ENCODE results near the gene KIF21B. TPM values are rescaled to one million over a fixed set of nuclear protein-coding genes. Genes with fewer than 3 reads are reported as not detected.

The KIF21B gene
- total RNA-seq, 1 donor from 2014 or later = 1.3 TPM

DNA sequence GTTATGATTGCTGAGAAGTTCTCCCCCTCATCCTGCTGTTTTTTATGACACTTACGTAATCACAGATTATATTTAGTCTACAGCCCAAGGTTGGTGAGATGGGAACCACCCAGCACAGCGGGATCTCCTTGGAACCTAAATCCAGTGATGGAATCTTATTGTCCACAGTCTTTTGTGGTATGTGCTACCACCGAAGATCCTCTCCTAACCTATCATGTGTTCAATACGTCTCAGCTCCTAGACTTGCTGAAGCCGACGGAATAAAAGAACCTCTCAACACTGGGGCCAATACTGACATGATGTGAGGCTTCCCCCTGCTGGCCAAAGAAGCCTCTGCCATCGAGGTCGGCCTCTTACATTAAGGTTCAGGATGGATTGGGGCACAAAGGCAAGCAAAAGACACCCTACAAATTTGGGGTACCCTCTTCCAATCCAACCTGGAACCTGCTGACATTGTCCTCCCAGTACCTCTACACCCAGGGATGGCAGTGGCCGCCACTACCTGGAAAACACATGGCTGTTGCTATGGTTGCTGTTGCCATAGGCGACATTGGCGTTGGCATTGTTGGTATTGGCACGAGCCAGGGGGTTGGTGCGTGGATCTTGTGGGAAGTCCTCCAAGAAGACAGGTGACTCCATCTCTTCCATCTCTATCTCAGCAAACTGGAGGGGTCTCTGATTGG, 19.4 kb upstream of the KIF21B start:
- DNase-seq (ENCODE audit: low read depth) = peak; percentile 65

DNA sequence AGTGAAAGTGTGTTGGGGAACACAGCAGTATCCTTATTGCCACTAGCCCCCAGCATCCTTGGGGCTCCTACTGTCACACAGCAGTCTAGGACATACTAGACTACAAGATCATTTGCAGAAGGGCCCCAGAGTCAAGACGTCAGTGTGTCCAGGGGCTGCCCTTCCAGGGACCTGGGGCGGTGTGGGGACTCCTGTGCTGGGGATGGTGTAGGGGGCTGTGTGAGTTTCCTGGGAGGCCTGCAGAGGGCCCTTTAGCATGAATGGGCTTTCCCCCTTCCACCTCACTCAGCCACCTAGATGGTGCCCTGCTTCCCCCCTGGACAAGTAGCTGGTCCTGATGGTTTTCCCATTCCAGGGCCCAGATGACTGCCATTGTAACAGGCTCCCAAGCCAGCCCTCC, 17.5 kb upstream of the KIF21B start:
- no peak for DNase-seq (ENCODE audit: low read depth)

DNA sequence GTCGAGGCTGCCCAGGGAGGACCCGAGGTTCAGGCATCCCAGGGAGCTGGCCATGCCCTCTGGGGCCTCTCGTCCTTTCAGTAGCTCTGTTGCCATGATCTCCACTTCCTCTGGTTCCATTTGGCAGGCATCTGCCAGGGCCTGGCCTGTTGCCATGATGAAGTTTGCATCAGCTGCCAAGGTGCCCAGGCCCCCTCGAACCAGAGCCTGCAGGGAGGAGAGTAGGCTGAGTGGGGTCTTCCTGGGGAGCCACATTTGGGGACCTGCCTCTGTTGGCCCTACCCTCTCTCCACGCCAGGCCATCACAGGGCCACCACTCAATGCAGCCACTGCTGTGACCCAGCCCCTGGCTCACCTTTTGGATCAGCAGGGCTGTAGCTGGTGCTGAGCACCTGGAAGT, 16.4 kb upstream of the KIF21B start:
- no peak for DNase-seq (ENCODE audit: low read depth)

DNA sequence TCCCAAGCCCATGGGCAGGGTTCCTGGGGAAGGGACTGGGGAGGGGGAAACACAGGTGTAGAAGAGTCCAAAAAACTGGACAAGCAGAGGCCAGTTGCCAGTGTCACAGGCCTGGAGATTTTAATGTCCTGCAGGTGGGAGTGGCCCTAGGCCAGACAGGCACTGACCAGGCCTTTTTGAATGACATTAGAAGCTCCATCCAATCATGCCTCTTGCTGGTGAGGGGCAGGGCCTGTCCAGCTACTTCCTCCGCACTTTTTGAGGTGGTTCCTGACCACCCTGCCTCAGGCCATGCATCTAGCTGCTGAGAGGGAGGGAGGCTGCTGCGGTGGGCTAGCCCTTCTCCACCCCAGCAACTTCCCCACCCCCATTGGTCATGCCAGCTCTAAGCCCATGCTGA, 15.9 kb upstream of the KIF21B start:
- DNase-seq (ENCODE audit: low read depth) = no peak

DNA sequence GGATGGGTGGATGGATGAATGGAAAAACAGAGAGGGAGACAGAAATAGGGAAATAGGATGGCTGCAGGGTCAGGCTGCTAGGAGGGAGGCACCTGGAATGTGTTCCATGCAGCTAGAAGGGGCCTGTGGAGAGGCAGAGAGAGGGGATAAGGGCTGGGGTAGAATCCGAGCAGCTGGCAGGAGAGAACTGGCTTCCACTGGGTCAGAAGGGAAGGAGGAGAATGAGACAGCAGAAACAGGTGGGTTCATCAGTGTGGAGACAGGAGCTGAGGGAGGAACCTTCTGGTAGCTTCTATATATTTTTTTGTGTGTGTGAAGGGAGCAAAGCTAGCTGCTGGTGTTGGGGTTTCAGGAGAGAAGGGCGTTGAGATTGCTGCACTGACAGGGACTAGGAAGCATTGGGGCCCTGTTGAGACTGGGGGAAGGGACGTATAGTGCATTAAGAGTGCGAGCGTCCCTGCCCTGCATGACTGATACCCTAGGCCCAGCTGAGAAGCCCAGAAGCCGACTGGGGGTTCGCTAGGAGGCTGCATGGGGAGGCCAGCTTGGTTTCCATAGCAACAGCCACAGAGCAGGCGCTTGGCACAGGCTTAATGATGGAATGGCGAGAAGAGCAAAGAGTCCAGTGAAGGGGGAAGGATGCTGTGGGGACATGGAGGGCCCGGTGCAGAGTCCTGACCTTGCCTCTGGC, 14.8 kb upstream of the KIF21B start:
- no peak for DNase-seq (ENCODE audit: low read depth)

DNA sequence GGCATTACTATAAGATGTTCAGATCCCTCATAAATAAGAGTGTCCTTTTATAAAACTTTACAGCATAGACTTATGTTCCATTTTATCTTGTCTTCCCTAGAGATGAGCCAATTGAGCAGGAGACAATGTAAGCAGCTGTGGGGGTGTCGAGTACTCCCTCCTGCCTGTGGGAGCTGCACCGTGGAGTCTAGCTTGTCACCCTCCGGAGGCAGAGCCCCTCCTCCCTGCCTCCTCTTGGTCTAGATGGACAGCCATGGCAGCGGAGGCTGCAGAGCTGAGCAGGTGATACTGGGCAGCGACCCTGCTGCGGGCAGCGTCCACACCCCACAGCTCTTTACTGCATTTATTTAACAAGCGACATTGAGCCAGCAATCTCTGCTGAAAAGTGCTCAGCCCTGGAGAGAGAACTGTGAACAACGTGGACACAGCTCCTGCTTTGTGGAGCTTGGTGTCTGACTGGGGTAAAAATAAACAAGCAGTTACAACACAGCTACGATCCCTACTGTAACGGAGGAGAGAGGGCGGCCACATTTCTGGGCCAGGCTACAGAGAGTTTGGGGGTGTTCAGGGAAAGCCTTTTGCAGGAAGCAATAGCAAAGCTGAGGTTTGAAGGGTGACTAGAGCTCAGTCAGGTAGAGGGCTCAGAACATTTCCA, 12.8 kb upstream of the KIF21B start:
- DNase-seq (ENCODE audit: low read depth) = no peak

DNA sequence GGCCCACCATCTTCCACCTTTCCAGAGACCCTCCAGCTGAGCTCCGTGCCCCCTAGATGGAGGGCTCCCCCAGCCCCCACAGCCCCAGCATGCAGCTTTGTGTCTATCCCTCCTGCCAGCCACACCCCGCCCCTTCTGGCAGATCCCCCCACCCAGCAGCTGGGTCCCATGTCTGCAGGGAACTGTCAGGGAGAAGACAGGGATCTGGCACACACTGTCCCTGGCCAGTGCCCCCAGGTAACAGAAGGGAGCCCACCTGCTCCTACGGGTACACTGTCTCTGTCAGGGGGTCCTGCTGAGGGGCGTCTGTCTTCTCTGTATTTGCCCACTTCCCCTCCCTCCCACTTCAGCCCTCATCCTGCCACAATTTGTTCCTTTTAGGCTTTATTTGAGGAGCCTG, 11.2 kb upstream of the KIF21B start:
- no peak for DNase-seq (ENCODE audit: low read depth)

DNA sequence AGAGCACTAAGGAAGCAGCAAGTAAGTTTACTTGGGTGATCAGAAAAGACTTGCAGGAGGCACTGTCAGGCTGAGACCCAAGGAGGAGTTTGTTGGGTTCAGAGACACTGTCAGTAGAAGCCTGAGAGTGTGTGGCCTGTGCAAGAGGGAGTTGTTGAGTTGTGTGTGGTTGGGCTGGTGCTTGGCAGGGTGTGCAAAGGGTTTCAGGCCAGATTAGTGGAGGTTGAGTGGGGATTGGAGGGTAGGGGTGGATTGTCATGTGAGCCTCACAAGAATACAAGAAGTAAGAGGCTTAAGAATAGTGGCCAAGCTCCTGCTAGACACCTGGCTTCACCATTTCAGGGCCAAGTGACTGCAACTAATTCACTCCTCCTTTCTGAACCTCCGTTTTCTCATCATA, 8.9 kb upstream of the KIF21B start:
- DNase-seq (ENCODE audit: low read depth) = no peak

DNA sequence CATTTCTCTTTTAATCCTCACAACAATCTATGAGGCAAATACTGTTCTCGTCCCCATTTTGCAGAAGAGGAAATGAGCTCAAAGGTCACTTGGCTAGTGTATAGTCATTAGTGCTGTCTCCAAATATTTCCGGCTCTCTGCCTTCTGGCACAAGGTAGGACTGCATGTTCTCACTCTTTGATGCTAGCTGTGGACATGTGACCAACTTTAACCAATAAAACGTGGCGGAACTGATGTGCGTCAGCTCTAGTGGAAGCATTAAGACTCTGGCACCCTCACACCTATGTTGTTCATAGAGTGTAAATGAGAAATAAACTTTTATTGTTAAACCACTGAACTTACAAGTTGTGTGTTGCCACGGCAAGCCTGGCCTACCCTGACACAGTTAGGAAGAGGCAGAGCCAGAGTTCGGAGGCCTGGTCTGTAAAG, 5.0 kb upstream of the KIF21B start:
- peak; percentile 21 for DNase-seq (ENCODE audit: low read depth)

DNA sequence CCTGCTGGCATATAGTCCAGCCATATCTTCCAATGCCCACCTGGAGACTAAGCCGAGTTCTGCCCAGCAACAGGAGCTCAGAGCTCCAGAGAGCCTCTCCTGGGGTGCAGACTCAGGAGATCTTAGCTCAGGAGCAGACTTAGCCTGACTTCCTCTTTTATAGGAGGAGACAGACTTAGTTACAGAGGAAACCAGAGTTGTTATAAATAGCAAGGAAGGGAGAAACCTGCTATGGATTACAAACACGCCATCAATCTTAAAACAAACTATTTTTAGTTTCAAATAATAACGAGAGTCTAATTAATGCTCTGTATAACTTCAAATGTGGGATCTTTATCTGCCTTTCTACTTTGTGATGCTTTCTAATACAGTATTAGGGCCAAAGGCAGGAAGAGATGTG, 3.3 kb upstream of the KIF21B start:
- DNase-seq (ENCODE audit: low read depth) = no peak

DNA sequence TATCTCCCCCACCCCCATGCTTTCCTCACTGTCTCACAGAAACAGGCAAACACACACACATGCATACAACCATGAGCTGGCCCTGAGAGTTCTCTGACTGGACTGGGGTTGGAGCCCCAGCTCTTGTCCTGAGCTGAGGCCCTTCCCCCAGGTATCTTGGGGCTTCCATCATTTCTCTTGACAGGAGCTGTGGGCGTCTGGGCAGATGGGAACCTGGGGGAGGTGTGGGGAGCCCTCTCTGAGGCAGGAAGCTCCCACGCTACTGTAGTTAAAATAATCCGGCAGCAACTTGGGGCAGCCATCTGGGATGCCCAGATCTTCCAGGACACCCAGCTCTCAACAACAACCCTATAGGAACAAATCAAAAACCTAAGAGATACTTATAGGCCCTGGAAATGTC, 2.7 kb upstream of the KIF21B start:
- no peak for DNase-seq (ENCODE audit: low read depth)

DNA sequence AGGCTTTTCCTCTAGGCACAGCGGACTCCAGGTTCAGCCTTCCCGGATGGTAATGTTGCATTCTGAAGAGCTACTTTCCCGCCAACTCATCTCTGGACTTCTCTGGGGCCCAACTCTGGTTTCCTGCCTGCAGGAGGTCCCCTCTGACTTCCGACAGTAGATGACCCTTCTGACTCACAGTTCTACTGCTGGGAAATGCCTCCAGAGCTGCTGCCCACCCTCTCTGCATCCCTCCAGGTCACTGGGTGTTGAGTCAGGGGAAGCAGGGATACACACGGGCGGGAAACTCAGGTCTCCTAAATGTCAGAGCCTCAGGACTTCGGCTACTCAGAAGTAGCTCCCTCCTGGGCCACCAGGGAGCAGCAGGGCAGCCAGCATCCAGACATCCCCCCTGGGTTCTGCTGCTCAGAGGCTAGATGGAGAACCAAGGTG, 2.1 kb upstream of the KIF21B start:
- peak; percentile 76 for DNase-seq (ENCODE audit: low read depth)

DNA sequence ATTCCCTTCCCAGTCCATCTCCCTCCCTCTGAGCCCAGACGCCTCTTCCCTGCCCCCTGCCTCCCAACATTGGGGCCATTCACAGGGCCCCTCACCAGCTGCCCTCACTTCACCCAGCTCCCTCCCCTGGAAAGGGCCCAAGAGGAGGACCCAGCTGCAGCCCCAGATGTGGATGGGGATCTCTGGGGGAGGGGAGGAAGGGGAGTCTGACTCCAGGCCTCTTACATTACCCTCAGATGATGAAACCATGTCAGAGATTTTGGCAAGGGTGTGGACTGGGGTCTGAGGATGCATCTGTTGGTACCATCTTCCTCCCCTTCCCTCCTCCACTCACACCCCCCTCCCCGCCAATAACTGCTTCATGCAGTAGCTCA, 1.1 kb upstream of the KIF21B start:
- DNase-seq (ENCODE audit: low read depth) = no peak

DNA sequence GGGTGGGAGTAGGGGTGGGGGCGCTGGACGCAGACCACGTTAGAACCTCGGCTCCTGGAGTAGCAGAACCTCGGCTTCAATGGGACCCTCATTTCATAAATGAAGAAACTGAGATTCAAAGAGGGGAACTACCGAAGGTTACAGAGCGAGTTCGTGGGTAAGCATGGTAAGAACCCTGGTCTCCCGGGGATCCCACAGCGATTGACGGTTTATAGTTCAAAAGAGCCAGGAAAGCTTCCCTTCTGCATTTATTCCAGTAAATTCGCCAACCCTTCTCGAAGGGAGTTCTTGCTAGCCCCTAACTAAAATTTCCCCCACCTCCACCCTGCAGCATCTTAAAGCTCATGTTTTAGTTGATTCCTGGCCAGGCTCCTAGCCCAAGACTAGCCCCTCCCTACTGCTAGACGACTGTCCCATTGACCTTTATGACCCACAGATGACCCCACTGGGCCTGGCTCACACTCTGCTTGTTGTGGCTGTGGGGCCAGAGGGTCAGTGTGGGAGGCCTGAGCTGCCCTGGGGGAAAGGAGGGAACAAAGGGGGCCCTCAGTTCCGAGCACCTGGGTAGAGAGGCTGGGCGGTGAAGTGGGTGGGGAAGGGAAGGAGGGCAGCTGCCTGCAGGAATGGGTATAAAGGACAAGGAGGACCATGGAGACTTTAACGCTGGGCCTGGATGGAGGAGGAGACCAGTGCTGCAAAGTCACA, 558 bp upstream of the KIF21B start:
- no peak for DNase-seq (ENCODE audit: low read depth)

DNA sequence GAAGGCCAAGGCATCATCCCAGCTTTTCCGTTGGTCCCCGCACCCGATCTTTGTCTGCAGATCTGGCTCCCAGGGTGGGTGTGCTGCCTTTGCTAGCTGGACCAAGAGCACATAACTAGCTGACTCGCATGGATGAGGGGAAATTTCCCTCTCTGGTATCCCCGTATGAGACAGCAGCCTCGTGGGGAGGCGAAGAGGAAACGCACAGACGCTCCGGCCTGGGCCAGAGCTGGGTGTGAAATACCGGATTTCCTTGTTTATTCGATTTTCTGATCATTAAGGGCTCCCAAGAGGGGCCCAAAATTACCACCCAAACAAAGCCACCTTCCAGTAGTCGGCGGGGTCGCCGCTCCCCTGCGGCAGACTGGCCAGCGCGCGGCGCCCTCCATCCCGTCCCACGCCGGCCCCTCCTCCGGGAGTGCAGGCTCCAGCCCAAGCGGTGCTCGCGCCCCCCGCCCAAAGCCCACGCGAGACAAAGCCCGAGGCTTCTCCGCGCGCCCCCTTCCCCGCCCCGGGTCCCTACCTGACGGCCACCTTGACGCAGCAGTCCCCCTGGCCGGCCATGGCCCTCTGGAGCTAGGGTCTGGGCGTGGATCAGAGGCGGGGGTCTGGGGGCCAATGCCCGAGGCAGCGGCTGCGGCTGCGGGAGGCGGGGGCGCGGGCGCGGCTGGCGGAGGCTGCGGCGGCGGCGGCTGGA, 546 bp downstream of the KIF21B start:
- no peak for DNase-seq (ENCODE audit: low read depth)

DNA sequence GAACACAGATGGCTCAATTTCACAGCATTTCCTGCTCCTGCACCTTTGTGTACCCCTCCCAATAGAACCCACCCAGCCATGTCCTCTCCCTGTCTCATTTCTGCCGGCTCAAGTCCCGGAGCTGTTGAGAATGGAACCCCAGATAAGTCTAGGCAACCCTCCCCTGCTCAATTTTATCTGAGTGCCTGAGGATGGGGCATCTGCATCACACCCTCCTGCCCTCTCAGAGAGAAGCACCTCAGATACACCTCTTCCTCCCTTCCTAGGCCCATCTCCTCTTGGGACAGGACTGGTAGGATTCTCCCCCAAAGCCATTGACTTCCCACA, 1.1 kb downstream of the KIF21B start:
- DNase-seq (ENCODE audit: low read depth) = no peak

DNA sequence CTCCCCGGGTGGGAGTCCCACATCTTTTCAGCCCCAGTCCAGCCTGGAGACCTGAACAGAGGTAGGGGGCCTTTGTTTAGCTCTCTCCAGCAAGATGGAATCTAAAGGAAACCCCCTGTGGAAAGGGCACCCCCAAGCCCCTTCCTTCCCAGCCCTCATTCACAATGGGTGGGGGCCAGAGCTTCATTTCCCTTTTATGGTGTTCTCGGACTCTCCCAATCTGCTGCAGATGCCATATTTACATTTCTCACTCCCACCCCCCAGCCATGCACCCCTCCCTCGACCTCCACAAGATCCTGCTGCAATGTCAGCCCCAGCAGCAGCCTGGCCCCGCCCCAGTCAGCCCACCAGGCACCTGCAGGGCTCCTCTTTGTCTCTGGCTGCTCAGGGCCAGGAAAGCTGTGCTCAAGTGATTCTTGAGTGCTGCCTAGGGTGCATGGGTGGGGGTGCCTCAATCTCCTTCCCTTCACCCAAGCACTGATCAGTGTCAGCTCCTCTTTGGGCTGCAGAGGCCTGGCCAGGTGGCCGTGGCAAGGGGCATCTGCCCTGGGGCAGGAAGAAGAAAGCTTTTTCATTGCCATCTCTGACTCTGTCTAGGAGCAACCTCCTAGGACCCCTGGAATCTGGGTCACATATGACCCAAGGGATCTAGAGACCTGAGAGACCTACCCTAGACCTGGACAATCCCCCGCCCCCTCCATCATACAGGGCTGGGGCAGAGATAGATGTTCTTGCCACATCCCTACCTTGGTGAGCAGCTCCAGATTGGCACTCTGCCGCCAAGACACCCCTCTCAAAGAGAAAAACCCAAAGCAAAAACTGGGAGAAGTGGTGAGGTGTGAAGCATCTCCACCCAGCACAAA, 1.7 kb downstream of the KIF21B start:
- no peak for DNase-seq (ENCODE audit: low read depth)

DNA sequence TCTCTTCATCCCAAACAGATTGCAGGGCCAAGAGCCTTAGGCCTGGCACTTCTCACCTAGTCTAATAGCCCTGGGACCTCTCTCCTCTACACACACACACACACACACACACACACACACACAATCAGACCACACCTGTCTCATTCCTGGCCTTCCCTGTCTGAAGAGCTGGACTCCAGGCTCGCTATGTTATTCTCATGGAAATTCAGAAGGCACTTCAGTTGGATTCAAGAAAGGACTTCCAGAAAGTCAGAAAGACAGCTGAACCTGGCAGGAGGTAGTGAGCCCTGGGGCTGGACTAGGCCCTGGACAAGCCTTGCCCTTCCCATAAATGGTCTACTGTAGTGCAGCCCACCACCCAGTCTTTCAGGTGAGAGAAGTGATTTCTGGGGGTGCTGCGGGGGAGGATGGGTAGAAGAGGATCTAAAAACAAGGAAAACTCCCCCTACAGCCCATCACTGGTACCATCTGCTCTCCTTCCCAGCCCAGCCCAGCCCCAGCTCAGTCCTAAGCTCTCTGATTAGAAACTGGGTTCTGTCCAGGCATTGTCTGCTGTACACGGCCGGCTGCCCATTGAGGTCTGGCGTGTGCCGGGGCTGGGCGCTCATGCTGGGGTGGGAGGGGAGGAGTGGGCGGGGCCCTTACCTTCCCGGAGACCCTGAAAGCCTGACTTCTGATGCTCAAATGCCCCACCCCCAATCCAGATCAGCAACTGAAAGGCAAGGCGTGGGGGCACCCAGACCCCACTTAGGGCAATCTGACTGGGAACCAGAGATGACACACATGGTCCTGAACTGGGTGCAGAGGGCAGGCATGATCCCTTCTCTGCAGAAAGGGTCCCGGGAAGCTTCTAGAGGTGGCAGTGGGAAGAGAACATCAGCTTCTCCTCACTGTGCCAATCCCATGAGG, 2.5 kb downstream of the KIF21B start:
- DNase-seq (ENCODE audit: low read depth) = peak; percentile 43

DNA sequence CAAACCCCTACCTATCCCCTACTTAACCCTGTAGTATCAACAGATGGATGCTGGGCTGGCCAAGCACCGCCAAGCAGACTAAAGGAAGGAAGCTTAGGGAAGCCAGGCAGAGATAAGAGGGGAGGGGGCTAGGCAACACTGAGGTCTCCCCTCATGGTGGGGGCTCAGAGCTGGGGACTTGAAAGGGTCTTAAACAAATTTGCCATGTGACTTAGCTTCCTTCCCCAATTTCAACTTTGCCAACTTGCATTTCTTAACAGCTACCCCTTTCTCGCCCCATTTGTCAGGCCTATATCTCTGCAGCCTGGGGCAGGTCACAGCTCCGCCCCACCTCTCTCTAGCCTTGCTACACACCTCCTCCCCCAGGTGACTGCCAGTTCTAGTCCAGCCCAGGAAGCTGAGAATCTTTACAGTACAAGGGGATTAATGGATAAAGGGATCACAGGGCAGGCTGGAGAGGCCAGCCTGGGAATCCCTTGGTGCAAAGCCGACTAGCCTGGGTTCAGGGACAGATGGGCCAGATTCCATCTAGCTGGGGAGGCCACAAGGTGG, 3.4 kb downstream of the KIF21B start:
- DNase-seq (ENCODE audit: low read depth) = no peak
